Cardiac muscle cell (in vitro differentiated cells and primary cell): ENCODE measurements around the gene DGKG. TPM values are rescaled to one million over a fixed set of nuclear protein-coding genes. Genes with fewer than 3 reads are reported as not detected.

Experiments used
- DNase-seq, 2 donors: peaks; one replicate each; pipeline versions ENCODE4 v3.0.0 to v3.0.0-alpha.2; 2010 to 2017; ENCODE audit warnings: low read depth in 1 of 2, low spot score in 1 of 2
- H3K27ac ChIP-seq: fragments of 200-600 bp; sonication (generic); 2 replicates; pipeline ENCODE4 v1.5.1; 2016
- H3K27me3 ChIP-seq: fragments of 200-600 bp; sonication (generic); 2 replicates; pipeline ENCODE4 v1.6.0; 2016; ENCODE audit warnings: control low read depth
- H3K36me3 ChIP-seq: fragments of 200-600 bp; sonication (generic); 2 replicates; pipeline ENCODE4 v1.5.1; 2016; ENCODE audit warnings: control low read depth
- H3K4me1 ChIP-seq: fragments of 200-600 bp; sonication (generic); 2 replicates; pipeline ENCODE4 v1.8.1; 2017; ENCODE audit warnings: low read depth, mild to moderate bottlenecking, mixed run types
- H3K4me3 ChIP-seq: fragments of 200-600 bp; sonication (generic); 2 replicates; pipeline ENCODE4 v1.5.1; 2016; ENCODE audit warnings: mild to moderate bottlenecking
- H3K9me3 ChIP-seq: fragments of 200-600 bp; sonication (generic); 2 replicates; pipeline ENCODE4 v1.5.1; 2017; ENCODE audit warnings: low read depth, mild to moderate bottlenecking, control low read depth
- CTCF ChIP-seq: IDR thresholded peaks from 2 replicates; pipeline ENCODE4 v1.5.1; 2012; ENCODE audit warnings: low read depth, mild to moderate bottlenecking, low read length
- polyA plus RNA-seq: library from polyadenylated mRNA; unstranded; fragments of >200 nt; fragmentation: Nextera tagmentation; extraction: Ambion mirVana; gene quantifications from 2 replicates; pipeline ENCODE4 v1.2.1, GENCODE V29; 2016
- total RNA-seq: library from RNA; depleted of rRNA; stranded (reverse); fragments of >200 nt; gene quantifications from 2 replicates; pipeline ENCODE4 v1.2.3, GENCODE V29; 2016

Gene DGKG
- total and polyA plus RNA-seq, 2 experiments from 2014 or later: 0.15 TPM; not detected in 1

GRCh38 chr3:186219211-186219638, 142.8 kb downstream of the DGKG start:
- Histone ChIP-seq H3K4me3 (no peak overlapping the region), H3K27ac (no peak overlapping the region), H3K9me3 (no peaks in the 10 kb centered on the region), H3K36me3 (no peaks in the 10 kb centered on the region), H3K27me3 (peaks cover 10% of the 10 kb centered on the region), H3K4me1 (peaks cover 17% of the 10 kb centered on the region)
- DNase-seq: no peak
- no peak for TF ChIP-seq CTCF

GRCh38 chr3:186218421-186218820, 143.6 kb downstream of the DGKG start:
- Histone ChIP-seq H3K36me3 (no peaks in the 10 kb centered on the region), H3K9me3 (no peaks in the 10 kb centered on the region), H3K27me3 (peaks cover 2% of the 10 kb centered on the region), H3K27ac (no peak overlapping the region), H3K4me3 (no peak overlapping the region), H3K4me1 (peaks cover 20% of the 10 kb centered on the region)
- DNase-seq: no peak
- no peak for TF ChIP-seq CTCF

- no peak for TF ChIP-seq CTCF
Observed at GRCh38 chr3:186217820-186218164, 144.2 kb downstream of the DGKG start.

GRCh38 chr3:186216900-186217819, 144.9 kb downstream of the DGKG start:
- Histone ChIP-seq H3K4me1 (peaks cover 20% of the 10 kb centered on the region), H3K36me3 (no peaks in the 10 kb centered on the region), H3K27ac (no peak overlapping the region), H3K27me3 (no peaks in the 10 kb centered on the region), H3K9me3 (no peaks in the 10 kb centered on the region), H3K4me3 (no peak overlapping the region)
- no peak for DNase-seq
- TF ChIP-seq CTCF: no peak

More at GRCh38 chr3:186217820-186218164, 144.2 kb downstream of the DGKG start:
- no peak for DNase-seq
- peaks cover 20% of the 10 kb centered on the region for H3K4me1 ChIP-seq
- H3K27me3 ChIP-seq: no peaks in the 10 kb centered on the region
- no peaks in the 10 kb centered on the region for H3K9me3 ChIP-seq
- H3K36me3 ChIP-seq: no peaks in the 10 kb centered on the region
- H3K27ac ChIP-seq: no peak overlapping the region
- H3K4me3 ChIP-seq: no peak overlapping the region

- no peak overlapping the region for H3K4me3 ChIP-seq
Observed at GRCh38 chr3:186214670-186215069, 147.4 kb downstream of the DGKG start.

More at GRCh38 chr3:186214670-186215069, 147.4 kb downstream of the DGKG start:
- TF ChIP-seq CTCF: no peak
- Histone ChIP-seq H3K36me3 (no peaks in the 10 kb centered on the region), H3K27ac (no peak overlapping the region), H3K4me1 (peaks cover 25% of the 10 kb centered on the region), H3K27me3 (no peaks in the 10 kb centered on the region), H3K9me3 (no peaks in the 10 kb centered on the region)
- no peak for DNase-seq
